IPS DF 6.9 (cell line): ENCODE data around the gene SEPTIN5.
"Not testable (repeated sequence)": the region's sequence is repeated elsewhere in the genome, so short reads cannot be mapped to it uniquely, and the experiment has no call there.

Source experiments
- DNase-seq: peaks from one replicate; pipeline ENCODE4 v3.0.0-alpha.2; 2013; ENCODE audit warnings: low read depth, low spot score
- H3K27ac ChIP-seq: one replicate; pipeline ENCODE4 v1.5.1; 2013; ENCODE audit warnings: low read length, control low read depth
- H3K27me3 ChIP-seq: 2 replicates; pipeline ENCODE4 v1.6.1; 2013; ENCODE audit warnings: mild to moderate bottlenecking, low read length; ENCODE audit not compliant: control insufficient read depth, insufficient read depth
- H3K36me3 ChIP-seq: 2 replicates; pipeline ENCODE4 v1.6.1; 2013; ENCODE audit warnings: low read length; ENCODE audit not compliant: control insufficient read depth, insufficient read depth
- H3K4me1 ChIP-seq: 2 replicates; pipeline ENCODE4 v1.6.1; 2013; ENCODE audit warnings: low read length; ENCODE audit not compliant: control insufficient read depth, insufficient read depth
- H3K4me3 ChIP-seq: 2 replicates; pipeline ENCODE4 v1.5.1; 2013; ENCODE audit warnings: mild to moderate bottlenecking, low read length
- H3K9me3 ChIP-seq: 2 replicates; pipeline ENCODE4 v1.6.1; 2013; ENCODE audit warnings: low read length, inconsistent platforms; ENCODE audit not compliant: control insufficient read depth, insufficient read depth
- WGBS: extraction: QIAGEN DNeasy Blood & Tissue Kit; methylation state at CpG from one replicate; pipeline ENCODE4 v1.1.7; 2013; ENCODE audit warnings: mixed read lengths, missing lambda C conversion rate; ENCODE audit not compliant: insufficient read length, insufficient coverage; 5-methylcytosine and 5-hydroxymethylcytosine counted together

Gene SEPTIN5

GRCh38 chr22:19693981-19694670 lies 20.2 kb upstream of the SEPTIN5 start:
- Histone ChIP-seq H3K9me3 (no peaks in the 10 kb centered on the region), H3K27ac (no peak overlapping the region), H3K4me3 (no peak overlapping the region), H3K4me1 (0 out of 2 replicates have a peak, but pooled peaks cover 1% of the 10 kb centered on the region), H3K27me3 (no peaks in the 10 kb centered on the region), H3K36me3 (no peaks in the 10 kb centered on the region)
- no CpG with 5 or more reads among the region's 12 CpGs for WGBS
- no peak for DNase-seq

- DNase-seq, result no peak
- WGBS, result no CpG with 5 or more reads among the region's 13 CpGs
Measured at GRCh38 chr22:19694696-19695095, 19.6 kb upstream of the SEPTIN5 start.

GRCh38 chr22:19696504-19697276 lies 17.6 kb upstream of the SEPTIN5 start:
- Histone ChIP-seq H3K9me3 (no peaks in the 10 kb centered on the region), H3K27me3 (no peaks in the 10 kb centered on the region), H3K4me3 (no peak overlapping the region), H3K27ac (no peak overlapping the region), H3K4me1 (0 out of 2 replicates have a peak, but pooled peaks cover 1% of the 10 kb centered on the region), H3K36me3 (no peaks in the 10 kb centered on the region)
- no peak for DNase-seq
- WGBS, result no CpG with 5 or more reads among the region's 2 CpGs

More at GRCh38 chr22:19694696-19695095, 19.6 kb upstream of the SEPTIN5 start:
- Histone ChIP-seq H3K27me3 (no peaks in the 10 kb centered on the region), H3K4me1 (0 out of 2 replicates have a peak, but pooled peaks cover 1% of the 10 kb centered on the region), H3K9me3 (no peaks in the 10 kb centered on the region), H3K4me3 (no peak overlapping the region), H3K27ac (no peak overlapping the region), H3K36me3 (no peaks in the 10 kb centered on the region)

DNA sequence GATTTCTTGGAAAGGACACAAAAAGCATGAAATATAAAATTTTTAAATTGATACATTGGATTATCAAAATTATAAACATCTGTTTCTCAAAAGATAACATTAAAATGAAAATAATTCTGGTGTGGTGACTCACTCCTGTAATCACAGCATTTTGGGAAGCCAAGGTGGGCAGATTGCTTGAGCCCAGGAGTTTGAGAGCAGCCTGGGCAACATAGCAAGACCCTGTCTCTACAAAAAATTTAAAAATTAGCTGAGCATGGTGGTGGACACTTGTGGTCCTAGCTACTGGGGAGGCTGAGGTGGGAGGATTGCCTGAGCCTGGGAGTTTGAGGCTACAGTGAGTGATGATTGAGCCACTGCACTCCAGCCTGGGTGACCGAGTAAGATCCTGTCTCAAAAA lies 16.4 kb upstream of the SEPTIN5 start:
- H3K9me3 ChIP-seq, H3K4me1 ChIP-seq, H3K27me3 ChIP-seq, DNase-seq, H3K27ac ChIP-seq, H3K36me3 ChIP-seq, H3K4me3 ChIP-seq: not testable (repeated sequence)
- WGBS, result no CpG with 5 or more reads among the region's 1 CpG

GRCh38 chr22:19700790-19701419 lies 13.4 kb upstream of the SEPTIN5 start:
- H3K9me3 ChIP-seq, result no peaks in the 10 kb centered on the region
- H3K4me1 ChIP-seq, result peaks cover 13% of the 10 kb centered on the region
- no peak overlapping the region for H3K27ac ChIP-seq
- no CpG with 5 or more reads among the region's 6 CpGs for WGBS
- no peak overlapping the region for H3K4me3 ChIP-seq
- no peak for DNase-seq
- H3K36me3 ChIP-seq, result no peaks in the 10 kb centered on the region
- H3K27me3 ChIP-seq, result no peaks in the 10 kb centered on the region

DNA sequence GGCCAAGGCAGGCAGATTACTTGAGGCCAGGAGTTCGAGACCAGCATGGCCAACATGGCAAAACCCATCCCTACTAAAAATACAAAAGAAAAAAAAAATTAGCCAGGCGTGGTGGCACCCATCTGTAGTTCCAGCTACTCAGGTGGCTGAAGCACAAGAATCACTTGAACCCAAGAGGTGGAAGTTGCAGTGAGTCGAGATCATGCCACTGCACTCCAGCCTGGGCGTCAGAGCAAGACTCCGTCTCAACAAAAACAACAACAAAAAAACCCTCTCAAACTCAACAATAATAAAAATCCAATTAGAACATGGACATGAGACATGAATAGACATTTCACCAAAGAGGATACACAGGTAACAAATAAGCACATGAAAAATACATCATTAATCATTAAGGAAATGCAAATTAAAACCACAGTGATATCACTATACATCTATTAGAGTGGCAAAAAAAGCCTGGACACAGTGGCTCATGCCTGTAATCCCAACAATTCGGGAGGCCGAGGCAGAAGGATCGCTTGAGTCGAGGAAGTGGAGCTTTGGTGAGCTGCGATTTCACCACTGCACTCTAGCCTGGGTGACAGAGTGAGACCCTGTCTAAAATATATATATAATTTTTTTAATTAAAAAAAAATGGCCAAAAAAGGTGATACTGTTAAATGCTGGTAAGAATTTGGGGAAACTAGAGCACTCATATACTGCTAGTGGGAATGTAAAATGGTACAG lies 12.7 kb upstream of the SEPTIN5 start:
- WGBS, result no CpG with 5 or more reads among the region's 10 CpGs
- Histone ChIP-seq H3K4me1 (peaks cover 12% of the 10 kb centered on the region), H3K27me3 (no peaks in the 10 kb centered on the region), H3K36me3 (no peaks in the 10 kb centered on the region), H3K4me3 (no peak overlapping the region), H3K9me3 (no peaks in the 10 kb centered on the region), H3K27ac (no peak overlapping the region)
- DNase-seq, result no peak

GRCh38 chr22:19703869-19704268 lies 10.4 kb upstream of the SEPTIN5 start:
- no peak overlapping the region for H3K4me3 ChIP-seq
- no CpG with 5 or more reads among the region's 9 CpGs for WGBS
- no peaks in the 10 kb centered on the region for H3K9me3 ChIP-seq
- peaks cover 14% of the 10 kb centered on the region for H3K4me1 ChIP-seq
- no peak overlapping the region for H3K27ac ChIP-seq
- H3K27me3 ChIP-seq, result no peaks in the 10 kb centered on the region
- DNase-seq, result no peak
- no peaks in the 10 kb centered on the region for H3K36me3 ChIP-seq

DNA sequence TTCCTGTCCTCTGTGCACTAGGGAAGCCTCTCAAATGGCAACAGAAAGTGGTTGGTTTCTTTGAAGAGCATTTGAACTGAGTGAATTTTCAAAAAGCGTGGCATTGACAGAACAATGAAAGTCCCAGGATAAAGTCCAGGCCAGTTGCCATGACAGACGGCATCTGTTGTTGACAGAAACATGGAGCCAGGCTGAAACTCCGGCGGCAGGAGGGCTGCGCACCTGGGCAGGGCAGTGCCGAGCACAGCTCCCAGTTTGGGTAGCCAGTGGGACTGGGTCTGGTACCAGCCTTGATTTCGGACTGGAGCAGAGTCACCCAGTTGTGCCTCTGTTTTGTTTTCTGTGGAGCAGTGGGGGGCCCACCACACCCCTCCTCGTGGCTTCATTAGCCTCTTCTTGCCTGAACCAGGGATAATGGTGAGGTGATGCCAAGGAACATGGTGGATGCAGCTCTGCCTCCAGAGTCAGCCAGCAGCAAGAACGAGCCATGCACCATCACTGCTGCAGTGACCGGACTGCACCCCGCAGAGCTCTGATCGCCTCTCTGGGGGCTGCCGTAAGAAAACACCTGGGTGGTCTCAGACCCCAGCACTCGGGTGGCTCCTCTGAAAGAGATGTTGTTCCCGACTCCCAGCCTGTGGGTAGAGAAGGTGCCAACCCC lies 9.8 kb upstream of the SEPTIN5 start:
- Histone ChIP-seq H3K27me3 (no peaks in the 10 kb centered on the region), H3K36me3 (no peaks in the 10 kb centered on the region), H3K4me1 (peaks cover 14% of the 10 kb centered on the region), H3K27ac (no peak overlapping the region), H3K9me3 (no peaks in the 10 kb centered on the region), H3K4me3 (no peak overlapping the region)
- no peak for DNase-seq
- no CpG with 5 or more reads among the region's 15 CpGs for WGBS

GRCh38 chr22:19705181-19705934 lies 8.9 kb upstream of the SEPTIN5 start:
- peak; percentile 87 for DNase-seq
- Histone ChIP-seq H3K27ac (no peak overlapping the region), H3K9me3 (no peaks in the 10 kb centered on the region), H3K4me3 (no peak overlapping the region), H3K36me3 (no peaks in the 10 kb centered on the region), H3K4me1 (peaks cover 14% of the 10 kb centered on the region), H3K27me3 (no peaks in the 10 kb centered on the region)
- WGBS, result no CpG with 5 or more reads among the region's 14 CpGs
